ENCODE data around the gene KRT7. TPM values are rescaled to one million over a fixed set of nuclear protein-coding genes. Genes with fewer than 3 reads are reported as not detected.
"Not testable (repeated sequence)": the region's sequence is repeated elsewhere in the genome, so short reads cannot be mapped to it uniquely, and the experiment has no call there.

KRT7 gene
- total RNA-seq, 1 experiment from 2014 or later = 1.7 TPM

DNA sequence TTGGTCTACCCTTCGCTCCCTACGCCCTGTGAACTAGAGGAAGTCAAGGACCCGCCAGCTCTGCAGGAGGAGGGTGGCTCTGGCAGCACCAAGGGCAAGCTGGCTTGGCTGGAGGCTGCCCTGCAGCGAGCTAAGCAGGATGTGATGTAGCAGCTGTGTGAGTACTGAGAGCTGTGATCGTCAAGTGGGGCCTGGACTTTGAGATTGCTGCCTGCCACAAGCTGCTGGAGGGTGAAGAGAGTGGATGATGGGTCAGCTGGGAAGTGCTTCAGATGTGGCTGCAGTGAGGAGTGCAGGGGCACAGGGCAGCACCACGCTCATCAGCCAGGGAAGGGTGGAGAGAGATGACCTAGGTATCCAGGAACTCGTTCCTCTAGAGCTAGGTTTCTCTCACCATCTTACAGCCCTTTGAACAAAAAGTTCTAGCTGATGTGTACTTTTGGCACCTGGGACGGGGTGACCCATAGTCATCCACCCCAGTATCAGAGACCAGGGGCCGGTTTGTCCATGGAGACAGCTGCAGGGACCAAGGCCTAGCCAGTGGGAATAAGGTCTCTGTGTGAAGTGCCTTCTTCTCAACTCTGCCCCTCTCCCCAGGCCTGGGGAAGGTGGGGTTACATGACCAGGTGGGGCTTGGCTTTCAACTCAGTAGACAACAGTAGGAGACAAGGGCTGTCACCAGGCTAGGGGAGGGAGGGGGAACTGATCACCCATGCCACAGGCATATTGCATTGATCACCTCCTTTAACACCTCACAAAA is 44.6 kb downstream of the KRT7 start:
- no peak for DNase-seq (ENCODE audit: low spot score)

- peak; percentile 63 for DNase-seq (ENCODE audit: low spot score)
These were observed 45.8 kb downstream of the KRT7 start for GRCh38 chr12:52278575-52279421.

DNA sequence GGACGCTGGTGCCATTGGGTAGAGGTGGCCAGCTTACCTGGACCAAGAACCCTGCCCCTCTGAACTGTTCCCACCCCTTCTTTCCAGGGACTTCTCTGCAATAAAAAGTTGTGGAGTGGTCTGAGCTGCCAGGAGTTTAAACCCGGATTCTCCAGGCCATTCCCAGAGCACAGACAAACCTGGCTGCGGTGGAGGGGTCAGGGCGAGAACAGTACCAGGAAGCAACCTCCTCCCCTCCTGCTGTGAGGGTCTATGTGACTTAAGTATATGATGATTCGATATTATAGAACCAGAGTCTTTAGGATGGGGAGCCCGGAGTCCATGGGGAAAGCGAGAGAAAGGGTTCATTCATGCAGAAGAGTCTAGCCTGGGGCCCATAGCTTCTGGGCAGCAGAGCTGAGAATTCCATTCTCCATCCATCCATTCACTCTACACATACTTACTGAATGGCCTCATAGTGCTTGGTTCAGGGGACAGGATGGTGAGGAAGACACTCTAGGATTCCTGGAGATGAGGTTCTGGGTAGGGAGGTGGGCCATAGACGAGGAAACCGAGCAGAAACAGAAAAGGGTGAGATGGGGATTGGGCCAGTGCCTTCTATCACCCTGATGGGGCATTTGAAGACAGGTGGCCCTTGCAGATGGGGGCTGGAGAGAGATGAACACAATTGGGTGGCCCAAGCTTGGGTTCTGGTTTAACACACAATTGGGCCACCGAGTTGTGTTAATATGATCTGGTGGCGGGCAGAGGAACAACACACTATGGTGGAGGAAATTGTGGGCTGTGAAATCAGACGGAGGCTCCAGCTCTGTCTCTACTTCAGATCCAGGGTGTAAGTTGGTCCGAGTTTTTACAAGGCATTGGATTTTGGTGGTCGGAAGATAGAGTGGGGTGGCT is 46.6 kb downstream of the KRT7 start:
- no peak for DNase-seq (ENCODE audit: low spot score)

DNA sequence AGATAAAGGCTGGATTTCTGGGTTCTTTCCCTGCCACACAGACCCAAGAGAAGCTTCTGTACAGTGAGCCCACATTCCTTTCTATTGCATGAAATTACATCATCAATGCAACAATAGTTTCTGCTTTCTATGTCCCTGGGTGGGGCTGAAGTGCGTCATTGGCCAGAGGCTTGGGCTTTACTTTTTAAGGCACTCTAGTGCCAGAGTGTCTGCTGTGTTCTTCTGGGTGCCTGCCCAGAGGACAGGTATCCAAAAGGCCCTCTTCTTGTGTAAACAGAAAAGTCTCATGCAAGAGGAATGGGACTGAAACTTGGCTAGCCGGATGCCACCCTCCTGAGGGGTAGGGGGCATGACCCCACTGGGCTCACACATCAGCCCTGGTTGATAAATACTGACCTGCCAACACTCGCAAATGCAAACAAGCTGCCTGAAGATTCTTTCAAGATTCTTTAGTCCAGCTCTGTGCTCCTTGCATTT is 47.3 kb downstream of the KRT7 start:
- peak; percentile 96 for DNase-seq (ENCODE audit: low spot score)

- DNase-seq (ENCODE audit: low spot score) = peak; percentile 93
These were observed 47.9 kb downstream of the KRT7 start for GRCh38 chr12:52280796-52281560.

DNA sequence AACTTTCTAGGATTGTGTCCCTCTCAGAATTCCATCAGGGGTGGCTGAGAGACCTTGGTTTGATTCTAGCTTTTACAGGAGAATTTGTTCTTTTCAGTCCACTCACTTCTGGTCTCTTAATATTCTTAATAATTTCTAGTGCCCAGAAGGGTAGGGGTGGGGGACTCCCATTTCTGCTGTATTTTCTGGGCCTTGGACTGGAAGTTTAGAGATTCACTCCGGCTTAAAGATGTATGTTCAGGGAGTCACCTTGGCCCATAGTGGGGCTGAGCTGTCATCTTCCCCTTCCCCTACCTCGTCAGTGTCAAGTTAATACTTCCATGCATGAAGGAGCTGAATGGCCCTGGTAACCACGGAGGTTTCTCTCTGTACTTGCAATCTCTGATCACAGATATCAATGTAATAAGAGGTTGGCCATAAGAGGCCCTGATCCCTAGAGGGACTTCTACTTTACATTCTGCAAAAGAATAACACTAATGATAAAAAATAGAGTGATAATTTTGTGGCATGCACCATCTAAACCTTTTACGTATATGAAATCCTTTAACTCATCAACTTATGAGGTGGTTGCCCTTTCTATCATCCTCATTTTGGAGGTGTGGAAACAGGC is 51.6 kb downstream of the KRT7 start:
- DNase-seq (ENCODE audit: low spot score) = no peak

- DNase-seq (ENCODE audit: low spot score) = no peak
These were observed 52.2 kb downstream of the KRT7 start for GRCh38 chr12:52285172-52285745.

GRCh38 chr12:52285851-52286530 is 52.9 kb downstream of the KRT7 start:
- no peak for DNase-seq (ENCODE audit: low spot score)

- DNase-seq (ENCODE audit: low spot score) = not testable (repeated sequence)
These were observed 54.1 kb downstream of the KRT7 start for GRCh38 chr12:52286857-52287785.

DNA sequence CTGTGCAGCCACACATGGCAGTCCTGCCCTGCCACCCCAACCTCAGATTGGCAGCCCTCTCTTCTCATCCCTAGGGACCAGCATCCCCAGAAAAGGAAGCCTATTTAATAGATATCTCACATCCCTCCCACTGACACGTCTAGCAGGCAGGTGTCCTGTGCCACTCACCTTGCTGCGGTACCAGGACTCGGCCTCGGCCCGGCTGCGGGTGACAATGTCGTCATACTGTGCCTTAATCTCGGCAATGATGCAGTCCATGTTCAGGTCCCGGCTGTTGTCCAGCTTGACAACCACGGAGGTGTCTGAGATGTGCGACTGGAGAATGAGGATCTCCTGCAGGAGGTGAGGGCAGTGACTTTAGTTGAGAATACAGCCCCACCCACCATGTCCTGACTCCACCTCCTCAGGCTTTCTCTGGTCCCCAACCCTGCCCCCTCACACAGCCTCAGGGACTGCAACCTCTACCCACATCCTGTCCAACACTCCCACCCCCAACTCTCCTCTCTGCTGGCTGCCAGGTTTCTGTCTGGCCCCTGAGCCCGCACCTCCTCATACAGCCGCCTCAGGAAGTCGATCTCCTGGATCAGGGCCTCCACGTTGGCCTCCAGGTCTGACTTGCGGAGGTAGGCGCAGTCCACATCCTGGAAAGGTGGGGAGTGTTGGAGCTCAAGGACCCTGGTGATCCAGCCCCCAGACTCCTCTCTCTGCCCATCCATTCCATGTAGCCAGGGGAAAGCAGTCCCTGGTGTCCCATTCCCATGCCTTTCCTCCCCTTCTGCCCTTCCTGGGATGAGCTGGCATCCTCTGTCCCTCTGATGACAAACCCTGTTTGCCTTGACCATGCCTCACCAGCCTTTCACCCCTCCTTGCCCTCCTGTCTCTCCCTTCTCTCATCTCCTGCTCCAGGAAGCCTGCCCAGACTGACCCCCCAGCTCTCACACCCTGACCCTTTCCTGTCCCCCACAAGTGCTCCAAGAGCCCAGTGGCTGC is 55.1 kb downstream of the KRT7 start:
- peak; percentile 58 for DNase-seq (ENCODE audit: low spot score)

- not testable (repeated sequence) for DNase-seq (ENCODE audit: low spot score)
These were observed 57.6 kb downstream of the KRT7 start for GRCh38 chr12:52290483-52291134.

DNA sequence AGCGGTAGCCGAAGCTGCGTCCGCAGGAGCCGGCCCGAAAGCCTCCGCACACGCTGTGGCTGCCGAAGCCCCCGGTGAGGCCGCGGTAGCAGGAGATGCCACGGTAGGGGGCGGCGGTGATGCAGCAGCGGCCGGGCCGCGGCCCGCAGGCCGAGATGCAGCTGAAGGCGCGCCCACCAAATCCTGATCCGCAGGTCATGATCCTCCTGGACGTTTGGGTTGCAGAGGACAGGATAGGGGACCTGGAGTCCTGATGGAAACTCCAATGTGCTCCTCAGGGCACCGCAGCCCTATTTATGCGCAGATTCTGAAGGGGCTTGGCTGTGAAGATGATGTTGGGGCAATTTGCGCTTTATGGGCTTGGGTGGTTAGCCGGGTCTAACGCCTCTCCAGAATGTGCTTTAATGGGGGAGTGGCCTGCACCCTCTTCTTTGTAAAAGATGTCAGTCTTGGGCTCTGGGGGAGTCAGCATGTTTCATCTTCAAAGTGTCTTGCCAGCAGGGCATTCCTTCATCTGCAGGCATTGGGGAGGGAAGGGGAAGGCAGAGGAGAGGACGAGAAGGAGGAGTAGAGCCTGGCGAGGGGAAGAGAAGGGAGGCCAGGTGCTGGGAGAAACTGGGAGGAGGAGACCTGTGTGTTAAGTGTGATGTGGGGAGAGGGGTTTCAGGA is 58.4 kb downstream of the KRT7 start, which contains the start of gene KRT81:
Gene KRT81 (minus strand): TSS at position 268 of the 669 bp plus-strand sequence. CDS start 69 bp downstream, at position 199.
- DNase-seq (ENCODE audit: low spot score) = no peak

DNA sequence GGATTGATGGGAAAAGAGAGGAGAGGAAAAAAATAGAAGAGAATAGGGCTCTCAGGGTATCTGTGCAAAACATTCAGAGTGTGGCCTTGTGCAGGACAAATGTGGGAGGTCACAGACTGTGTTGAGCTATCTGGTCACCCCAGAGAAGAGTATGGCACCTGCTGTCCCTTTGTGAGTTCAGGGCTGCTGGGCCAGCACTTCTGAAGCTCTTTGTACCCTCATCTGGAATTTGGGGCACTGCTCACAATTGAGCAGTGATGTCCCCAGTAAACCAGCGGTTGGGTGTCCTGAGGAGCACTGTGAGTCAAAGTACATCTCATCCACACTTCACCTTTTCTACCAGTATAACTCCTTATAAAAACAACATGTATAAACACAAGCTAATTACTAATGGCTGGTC is 60.9 kb downstream of the KRT7 start:
- DNase-seq (ENCODE audit: low spot score) = no peak

DNA sequence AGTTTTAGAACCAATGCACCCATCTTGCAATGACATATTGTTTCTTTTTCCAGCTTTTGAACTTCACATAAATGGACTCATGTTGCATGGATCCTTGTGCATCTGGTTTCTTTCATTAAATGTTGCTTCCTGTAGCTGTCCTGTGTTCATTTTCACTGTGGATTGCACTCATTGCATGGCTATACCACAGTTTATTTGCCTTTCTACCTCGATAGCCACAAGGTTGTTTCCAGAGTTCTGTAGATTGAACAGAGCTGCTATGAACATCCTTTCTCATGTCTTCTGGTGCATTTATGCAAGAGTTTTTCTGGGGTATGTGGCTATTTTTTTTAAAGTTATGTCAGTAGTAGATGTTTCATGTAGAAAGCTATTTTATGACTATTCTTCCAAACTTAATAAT is 61.8 kb downstream of the KRT7 start:
- no peak for DNase-seq (ENCODE audit: low spot score)

DNA sequence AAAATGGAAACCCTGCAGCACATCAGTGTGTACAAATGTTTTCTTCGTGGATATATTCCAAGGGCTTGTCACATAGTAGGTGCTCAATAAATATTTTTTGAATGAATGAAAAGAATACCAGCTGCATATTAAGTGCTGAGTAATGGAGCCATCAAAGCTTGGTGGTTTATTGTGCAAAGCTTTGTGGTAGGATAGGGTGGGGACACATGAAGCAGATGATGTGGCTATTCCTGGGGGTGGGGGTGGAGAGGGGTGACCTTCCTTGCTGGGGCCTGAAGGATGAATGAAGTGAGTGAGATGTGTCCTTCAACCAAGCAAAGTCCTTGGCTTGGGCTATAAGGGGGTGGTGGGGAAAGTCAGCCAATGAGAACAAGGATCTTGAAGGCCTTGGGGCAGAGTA is 62.6 kb downstream of the KRT7 start:
- DNase-seq (ENCODE audit: low spot score) = no peak
